NCI-H526 treated with DMSO at 0.1 percent for 48 hours (cell line): ENCODE results near the gene GPR132.
"Not testable (repeated sequence)": the region's sequence is repeated elsewhere in the genome, so short reads cannot be mapped to it uniquely, and the experiment has no call there.

Experiments used
- DNase-seq: peaks from one replicate; lab custom pipeline; 2025; lab: John Stamatoyannopoulos, UW

GPR132 gene

DNA sequence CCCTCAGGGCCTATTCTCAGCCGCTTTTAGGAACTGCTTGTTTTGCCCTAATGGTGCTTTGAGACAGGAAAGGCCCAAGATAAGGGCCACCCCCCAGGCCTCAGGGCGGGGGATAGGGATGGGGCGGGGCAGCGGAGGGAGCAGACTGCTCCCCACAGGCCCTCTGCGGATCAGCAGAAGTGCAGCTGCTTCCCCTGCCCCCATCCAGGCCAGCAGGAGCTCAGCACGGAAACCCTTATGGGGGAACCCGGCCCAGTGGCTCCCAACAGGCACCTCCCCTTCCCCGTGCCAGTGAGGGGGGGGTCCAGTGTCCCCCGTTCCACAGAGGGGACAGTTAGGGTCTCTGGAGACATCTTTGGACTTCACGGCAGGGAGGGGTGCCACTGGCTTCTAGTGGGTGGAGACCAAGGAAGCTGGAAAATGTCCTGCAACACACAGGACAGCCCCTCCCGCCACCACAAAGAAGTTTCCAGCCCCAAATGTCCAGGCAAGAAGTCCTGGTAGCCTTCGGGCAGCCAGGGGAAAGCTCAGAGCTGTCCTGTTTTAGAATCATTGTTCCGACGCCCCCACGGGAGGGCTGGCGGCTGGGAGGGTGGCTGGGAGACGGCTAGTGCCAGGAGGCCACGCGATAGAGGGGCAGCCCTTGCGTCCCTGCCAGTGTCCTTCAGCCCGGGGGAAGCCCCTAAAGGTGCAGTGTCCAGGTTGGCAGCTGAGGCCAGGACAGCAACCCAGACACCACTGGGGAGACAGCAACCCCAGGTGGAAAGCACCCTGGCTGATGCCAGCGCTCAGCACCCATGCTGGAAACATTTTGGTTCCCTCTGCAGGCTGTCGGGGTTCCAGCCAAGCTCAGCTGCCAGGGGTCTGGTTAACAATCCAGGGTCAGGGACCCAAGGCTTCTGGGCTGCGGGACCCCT is 10.4 kb upstream of the GPR132 start:
- DNase-seq: no peak

DNA sequence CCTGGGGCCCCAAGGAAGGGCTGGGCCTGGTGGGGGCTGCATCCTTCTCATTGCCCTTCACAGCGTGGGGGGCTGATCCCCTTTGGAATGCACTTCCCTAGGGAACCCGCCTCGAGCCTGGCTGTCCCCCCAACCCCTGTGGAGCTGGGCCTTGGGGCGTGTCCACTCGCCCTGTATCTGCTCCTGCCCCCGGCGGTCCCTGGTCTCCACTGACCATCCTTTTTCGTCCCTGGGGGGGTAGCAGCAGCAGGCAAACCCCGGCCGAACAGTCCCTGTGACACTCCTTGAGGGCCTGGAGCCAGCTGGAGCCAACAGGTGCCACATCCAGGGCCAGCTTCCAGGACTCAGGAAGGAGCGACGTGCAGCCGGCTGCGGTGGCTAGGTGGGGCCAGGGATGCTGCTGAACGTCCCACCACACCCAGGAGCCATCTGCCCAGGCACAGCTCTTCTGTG is 9.4 kb upstream of the GPR132 start:
- DNase-seq: no peak

DNA sequence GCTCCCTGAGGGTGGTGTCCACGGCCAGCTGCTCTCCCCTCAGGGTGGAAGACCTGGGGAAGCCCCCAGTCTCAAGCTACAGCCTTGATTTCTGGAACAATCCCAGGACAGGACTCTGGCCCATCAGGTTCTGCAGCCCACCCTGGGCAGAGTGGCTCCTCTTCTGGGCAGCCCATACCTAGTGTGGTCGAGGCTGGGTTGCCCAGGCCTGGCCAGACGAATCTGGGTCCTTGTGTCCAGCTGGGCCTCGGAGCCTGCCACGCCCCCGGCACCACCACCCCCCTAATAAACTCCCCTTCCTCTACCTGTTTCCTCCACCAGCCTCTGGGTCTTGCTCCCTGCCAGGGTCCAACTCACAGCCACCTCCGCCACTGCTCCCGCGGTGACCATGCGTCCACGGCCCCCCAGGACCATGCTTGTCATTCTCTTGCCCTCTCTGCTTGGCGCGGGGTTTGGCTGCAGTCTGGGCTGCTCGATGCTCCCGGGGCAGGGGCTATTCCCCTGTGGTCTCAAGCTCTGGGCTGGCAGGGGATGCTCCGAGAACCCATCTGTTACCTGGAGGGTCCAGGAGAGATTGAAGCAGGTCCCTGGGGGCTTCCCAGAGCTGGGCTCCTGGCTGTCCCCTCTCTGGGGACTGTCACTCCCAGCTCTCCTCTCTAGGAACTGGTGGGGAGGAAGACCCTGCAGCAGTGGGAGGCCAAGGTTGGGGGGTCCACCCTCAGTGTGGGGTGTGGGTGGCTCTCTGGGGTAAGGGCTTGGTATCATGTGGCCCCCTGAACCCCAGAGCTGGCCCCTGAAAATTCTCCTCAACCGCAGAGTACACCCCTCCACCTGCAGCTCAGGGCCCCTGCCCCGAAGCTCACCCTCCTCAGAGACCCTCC is 8.7 kb upstream of the GPR132 start:
- DNase-seq: no peak

DNA sequence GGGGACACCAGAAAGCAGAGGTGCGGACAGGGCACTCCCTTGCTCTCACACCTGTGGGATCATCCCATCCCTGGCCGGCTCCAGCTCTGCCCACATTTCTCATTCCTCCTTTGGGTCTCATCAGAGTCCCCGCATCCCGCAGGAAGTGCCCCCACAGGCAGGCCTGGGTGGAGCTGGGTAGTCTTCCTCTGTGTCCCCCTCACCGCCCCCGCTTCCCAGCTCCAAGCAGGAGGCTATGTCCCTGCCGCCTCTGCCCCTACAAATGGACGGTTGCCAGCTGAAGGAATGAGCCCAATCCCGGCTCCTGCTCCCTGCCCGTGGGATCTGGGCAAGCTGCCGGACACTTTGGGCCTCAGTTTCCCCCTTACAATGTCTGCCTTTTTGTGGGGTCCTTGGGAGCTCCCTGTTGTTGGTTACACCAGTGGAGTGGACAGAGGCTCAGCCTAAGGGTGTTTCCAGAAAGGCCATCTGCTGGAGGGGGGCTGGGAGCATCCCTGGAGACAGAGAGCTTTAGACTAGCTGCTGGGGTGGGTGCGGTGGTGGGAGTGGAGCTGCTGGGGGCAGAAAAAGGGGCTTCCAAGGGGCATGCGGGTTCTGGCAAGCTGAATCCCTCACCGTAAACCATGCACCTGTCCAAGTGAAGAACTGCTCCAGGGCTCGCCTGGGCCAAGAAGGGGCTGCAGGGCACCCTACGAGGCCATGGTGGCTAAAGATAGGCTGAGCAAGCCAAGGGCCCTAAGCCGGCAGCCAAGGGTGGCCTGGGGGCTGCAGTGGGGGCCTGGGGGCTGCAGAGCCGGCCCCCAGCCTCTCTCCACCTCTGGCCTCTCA is 7.9 kb upstream of the GPR132 start:
- no peak for DNase-seq

DNA sequence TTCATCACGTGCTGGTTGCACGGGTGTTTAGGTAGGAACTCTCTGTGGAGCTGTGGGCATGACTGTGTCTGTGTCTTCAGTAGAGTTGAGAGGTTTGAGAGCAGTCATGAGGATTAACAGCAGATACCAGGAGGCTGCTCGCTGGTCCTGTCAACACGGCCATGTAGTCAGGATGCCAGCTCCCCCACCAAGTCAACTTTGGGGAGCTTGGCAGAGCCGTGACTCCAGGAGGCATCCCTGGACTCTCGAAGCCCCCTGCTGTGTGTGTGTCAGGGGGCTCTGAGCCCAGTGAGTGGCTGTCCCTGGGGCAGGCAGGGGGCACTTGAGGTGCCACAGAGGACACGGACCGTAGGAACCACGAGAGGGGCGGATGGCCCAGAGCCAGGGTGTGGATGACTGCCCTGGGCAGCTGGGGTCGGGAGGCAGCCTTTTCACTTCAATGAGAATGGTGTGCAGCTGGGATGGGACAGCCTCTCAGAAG is 7.2 kb upstream of the GPR132 start:
- no peak for DNase-seq

DNA sequence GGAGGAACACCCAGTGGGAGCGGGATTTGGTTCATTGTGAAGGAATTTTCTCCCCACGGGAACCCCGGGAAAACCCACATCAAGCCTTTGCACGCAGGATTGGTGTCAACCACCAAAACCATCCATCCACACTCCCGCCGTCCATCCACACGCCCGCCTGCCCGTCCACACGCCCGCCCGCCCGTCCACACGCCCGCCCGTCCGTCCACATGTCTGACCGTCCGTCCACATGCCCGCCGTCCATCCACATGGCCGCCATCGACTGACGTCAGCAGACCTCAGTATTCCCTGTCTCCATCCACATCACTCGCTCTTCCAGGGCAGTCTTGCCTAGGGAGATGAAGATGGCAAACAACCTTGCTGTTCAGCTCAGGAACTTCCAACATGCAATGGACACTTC is 6.7 kb upstream of the GPR132 start:
- no peak for DNase-seq

DNA sequence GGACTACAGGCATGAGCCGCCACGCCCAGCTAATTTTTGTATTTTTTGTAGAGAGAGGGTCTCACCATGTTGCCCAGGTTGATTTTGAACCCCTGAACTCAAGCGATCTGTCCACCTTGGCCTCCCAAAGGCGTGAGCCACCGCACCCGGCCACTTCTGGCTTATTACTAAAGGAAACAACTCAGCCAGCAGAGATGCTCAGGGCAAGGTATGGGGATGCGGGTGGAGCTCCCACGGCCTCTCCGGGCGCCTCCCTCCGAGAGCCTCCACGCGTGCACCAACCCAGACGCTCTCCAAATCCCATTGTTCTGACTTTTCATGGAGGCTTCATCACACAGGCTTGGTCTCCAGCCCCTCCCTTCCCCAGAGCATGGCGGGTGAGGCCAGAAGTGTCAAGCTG is 6.1 kb upstream of the GPR132 start:
- DNase-seq: no peak

DNA sequence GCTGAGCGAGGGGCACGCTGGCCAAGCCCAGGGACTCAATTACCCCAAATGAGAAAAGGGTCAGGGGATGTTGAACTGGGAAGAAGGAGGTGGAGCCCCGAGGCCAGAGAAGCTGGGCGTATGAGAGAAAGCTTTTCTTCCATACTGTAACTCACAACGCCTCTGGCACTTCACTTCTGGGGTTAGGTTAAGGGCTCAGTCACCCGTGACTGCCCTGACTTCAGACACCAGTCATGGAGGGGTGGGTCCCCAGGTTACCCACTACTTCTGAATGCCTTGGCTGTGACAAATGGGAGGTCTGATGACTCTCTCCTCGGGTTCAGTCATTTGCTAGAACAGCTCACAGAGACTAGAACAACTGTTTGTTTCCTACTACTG is 5.5 kb upstream of the GPR132 start:
- DNase-seq: no peak

DNA sequence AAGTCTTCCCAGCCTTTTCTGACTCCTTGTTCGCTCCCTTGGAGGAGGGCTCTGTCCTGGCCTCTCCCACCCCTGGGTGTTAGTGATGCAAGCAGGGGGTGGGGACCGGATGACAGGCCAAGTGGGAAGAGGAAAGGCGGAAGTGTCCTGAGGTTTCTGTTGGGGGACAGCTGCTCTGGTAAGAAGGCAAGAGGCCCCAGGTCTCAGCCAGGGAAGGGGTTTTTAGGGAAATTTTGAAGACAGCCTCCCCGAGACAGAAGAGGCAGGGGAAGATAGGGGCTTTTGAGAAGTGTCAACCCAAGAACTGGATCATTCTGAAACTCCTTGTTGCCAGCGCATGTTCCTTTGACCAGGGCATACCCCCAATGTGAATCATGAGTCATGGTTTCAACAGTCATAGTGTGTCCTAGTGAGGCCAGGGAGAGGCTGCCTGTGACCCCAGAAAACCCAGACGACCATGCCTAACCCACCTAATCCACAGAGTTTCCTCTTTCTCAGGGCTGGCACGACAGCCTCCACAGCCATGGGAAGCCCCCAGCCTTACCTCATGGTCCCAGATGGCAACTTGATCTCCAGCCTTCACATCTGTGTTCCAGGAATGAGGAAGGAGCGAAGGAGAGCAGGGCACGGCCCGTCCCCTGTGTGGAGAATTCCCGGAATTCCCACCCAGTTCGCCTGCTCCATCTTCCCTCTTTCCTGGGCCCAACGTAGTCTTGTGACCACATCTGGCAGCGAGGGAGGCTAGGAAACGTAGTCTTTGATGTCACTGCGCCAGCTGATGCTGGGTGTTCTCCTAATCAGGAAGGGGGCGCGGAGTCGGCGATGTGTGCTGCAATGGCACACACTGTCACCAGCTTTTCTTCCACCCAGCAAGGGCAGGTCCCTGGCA is 4.9 kb upstream of the GPR132 start:
- DNase-seq: no peak

DNA sequence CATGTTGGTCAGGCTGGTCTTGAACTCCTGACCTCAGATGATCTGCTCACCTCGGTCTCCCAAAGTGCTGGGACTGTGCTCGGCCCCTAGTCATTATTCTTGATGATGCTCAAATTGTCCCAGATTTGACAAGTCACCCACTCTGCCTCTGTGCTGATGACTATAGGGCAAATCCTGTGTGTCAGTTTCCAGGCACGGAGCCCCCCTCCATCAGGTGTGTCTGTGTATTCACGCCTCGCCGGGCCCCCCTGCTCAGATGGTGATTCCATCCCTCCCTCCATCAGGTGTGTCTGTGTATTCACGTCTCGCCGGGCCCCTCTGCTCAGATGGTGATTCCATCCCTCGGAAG is 4.3 kb upstream of the GPR132 start:
- DNase-seq: no peak

DNA sequence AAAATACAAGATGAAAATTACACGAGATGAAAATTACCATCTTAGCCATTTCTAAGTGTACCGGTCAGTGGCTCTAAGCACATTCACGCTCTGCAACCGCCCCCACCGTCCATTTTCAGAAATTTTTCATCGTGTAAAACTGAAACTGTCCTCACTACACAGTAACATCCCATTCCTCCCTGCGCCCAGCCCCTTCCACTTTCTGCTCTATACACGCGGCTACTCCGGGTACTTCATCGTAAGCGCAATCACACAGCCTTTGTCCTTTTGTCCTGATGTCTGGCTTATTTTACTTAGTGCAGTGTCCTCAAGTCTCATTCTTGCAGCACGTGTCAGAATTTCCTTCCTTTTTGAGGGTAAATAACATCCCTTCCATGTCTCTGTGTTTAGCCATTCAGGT is 3.6 kb upstream of the GPR132 start:
- no peak for DNase-seq

DNA sequence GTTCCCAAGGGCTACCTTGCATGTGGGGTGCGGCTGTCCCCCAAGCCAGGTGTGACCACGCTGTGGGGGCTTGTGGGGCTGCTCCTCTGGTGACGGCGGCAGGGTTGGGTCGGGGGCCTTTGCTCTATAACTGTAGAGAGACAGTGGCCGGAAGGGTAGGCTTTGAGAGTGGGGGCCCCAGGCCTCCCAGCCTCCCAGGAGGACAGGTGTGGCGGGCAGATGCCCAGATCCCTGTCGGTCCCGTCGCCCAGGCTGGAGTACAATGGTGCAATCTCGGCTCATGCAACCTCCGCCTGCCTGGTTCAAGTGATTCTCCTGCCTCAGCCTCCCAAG is 2.7 kb upstream of the GPR132 start:
- DNase-seq: no peak

DNA sequence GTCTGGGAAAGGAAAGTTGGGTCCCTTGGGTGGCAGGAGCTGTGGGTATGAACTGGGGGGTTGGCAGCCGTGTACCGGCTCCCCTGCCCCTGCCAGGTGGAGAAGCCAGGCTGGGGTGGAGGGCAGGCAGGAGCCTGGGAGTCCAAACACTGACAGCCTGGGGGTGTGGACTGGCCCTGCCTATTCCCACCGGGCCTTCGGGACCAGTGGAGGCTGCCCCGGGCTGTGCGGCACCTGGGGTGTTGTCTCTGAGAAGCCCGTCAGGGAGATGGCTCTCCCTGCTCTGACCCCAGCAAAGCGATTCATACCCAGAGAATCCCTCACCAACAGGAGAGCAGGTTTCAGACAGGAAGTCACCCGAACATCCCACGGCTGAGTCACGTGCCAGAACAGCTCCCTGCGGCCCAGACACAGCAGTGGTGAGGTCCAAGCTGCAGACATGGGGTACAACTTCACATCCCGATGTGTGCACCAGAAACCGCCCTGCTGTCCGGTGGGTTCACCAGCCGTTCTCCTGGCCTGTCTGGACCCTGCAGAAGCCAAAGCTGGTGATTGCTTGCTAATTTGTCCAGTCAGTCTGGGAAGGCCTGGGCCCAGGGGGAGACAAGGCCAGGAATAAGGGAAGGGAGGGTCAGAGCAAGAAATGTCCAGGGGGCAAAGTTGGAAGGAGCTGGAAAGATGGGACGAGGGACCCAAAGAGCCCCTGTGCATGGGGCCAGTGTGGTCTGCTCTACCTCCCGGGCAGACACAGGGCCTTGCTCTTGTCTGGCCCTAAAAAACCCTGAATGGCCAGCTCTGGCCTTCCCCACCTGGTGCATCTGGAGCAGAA is 2.1 kb upstream of the GPR132 start:
- no peak for DNase-seq

DNA sequence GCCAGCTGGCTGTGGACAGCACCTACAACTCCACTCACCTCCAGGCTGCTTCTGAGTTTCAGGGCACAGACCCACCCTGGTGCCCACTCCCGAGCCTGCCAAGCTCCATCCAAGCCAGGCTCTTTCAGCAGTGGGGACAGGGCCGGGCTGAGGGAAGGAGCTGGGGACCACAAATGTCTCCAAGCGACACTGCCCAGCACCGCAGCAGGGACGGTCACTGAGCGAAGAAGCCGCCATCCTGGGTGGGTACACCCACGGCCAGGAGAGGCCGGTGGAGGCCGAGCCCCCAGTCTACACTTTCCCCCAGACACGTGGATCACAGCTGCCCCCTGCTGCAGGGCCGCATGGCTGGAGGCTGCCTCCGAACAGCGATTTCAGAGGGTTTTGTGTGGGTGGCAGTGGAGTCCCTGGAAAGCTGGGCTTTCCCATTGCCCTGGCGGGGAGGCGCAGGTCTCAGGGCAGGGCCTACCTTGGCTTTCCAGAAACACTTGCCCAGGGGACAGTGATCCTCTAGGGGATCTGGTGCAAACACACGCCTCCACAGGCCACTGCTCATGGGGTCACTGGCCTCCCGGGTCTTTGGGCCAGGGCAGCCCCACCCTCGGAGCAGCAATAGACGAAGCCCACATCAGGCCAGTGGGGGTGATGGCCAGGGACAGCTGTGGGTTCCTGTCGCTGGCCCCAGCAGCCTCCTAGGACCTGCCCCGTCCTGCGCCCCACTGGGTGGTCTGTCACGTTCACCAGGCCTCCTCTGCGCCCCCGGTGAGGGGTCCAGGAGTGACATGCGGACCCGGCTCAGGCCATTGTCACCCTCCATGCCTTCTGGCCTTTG is 1.2 kb upstream of the GPR132 start:
- DNase-seq: no peak

DNA sequence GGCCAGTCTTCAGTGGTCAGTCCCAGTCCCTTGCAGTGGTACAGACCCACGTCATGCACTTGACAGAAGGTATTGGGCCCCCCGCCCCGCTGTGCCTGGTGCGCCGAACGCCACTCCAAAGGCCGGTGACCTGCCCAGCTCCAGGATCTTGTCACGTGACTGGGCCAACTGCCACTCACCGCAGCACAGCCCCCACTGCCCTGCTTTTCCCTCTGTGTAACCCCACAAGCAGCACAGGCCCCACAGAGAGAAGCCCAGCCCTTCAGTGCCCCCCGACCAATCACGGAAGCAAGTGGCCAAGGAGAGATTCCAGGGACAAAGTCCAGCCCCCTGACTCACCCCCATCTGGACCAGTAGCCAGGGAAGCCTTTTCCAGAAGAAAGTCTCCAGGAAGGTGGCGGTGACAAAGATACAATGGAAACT is 498 bp downstream of the GPR132 start:
- DNase-seq: no peak

DNA sequence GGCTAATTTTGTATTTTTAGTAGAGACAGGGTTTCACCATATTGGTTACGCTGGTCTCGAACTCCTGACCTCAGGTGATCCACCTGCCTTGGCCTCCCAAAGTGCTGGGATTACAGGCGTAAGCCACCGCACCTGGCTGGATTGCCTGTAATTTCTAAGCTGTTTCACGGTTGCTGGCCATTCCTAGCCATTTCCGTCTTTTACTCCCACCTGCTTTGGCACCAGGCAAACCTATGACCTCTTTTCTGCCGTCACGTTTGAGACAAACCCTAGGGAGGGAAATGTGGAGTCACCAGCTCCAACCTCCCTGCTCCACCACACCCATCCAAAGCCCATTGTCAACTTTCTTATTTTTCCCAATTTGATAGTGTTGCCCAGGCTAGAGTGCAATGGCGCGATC is 1.2 kb downstream of the GPR132 start:
- DNase-seq: no peak

DNA sequence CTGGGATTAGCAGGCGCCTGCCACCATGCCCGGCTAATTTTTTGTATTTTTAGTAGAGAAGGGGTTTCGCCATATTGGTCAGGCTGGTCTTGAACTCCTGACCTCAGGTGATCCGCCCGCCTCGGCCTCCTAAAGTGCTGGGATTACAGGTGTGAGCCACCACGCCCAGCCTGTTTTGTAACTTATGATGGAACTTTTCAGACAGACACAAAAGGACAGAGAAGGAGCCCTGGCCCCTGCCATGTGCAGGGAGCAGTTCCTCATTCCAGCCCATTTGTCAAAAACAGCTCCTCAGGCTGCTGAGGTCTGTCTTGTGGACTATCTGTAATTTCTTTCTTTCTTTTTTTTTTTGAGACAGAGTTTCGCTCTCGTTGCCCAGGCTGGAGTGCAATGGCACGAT is 1.7 kb downstream of the GPR132 start:
- DNase-seq: not testable (repeated sequence)

DNA sequence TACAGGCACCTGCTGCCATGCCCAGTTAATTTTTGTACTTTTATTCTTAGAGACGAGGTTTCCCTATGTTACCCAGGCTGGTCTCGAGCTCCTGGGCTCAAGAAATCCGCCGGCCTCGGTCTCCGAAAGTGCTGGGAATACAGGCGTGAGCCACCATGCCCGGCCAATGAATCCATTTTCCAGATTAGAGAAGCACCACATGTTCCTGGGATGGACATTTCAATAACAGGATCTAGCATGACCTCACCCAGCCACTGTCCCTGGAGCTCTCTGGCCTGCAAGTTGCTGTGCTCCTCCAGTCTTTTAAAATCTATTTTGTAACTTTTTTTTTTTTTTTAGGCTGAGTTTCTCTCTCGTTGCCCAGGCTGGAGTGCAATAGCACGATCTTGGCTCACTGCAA is 2.2 kb downstream of the GPR132 start:
- no peak for DNase-seq

DNA sequence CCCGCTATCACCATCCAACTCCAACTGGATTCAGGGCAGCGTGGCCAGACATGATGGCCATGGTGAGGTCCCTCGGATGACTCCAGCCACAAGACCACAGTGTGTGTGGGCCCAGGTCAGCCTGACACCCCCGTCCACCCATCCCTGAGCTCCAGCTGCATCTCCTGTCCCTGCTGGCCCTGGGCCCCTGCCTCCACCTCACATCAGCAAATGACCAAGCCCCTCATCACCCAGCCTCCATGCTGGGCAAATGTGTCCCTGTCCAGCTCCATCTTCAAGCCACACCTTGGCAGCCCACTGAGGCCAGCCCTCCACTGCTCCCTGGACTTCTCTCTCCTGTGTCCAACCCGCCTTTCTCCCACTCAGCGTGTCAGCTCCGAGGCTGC is 3.2 kb downstream of the GPR132 start:
- no peak for DNase-seq
